ENCODE data around the gene POTEM.
"Not testable (repeated sequence)": the region's sequence is repeated elsewhere in the genome, so short reads cannot be mapped to it uniquely, and the experiment has no call there.

Gene POTEM

DNA sequence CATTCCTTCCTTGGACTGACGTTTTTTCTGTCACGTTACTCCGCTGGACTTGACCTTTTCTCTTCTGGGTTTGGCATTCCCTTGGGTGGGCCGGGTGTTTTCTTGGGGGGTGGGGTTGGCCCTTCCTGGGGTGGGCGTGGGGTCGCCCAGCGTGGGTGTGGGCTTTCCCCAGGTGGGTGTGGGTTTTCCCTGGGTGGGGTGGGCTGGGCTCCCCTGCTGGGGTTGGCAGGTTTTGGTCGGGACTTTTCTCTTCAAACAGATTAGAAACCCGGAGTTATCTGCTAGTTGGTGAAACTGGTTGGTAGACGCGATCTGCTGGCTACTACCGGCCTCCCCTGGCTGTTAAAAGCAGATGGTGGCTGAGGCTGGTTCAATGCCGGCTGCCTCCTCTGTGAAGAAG lies at the start of gene POTEM:
POTEM (plus strand) TSS at position 301 of the 400 bp plus-strand sequence; CDS start at position 353, 52 bp downstream.
- H3K4me3 ChIP-seq (replicated peaks in 1 of 2; ENCODE audit: low read depth in 2 of 2, low read length in 2 of 2); DNase-seq (ENCODE audit: low read depth in 2 of 2): not testable (repeated sequence)

DNA sequence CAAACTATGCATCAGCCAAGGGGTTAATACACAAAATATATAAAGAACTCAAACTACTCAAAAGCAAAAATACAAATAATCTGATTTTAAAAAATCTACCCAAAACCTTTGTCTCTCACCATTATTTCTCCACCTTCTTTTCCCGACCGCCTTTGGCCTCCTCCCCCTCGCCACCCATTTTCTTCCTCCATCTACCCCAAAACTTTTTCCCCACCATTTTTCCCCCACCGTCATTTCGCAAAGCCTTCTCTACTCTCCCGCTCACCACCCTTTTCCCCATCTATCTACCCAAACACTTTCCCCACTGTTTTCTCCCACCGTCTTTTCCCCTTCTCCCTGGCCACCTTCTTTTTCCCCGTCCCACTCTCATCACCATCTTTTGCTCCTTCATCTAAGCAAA lies 48.9 kb upstream of the POTEM start:
- H3K4me3 ChIP-seq (replicated peaks in 1 of 2; ENCODE audit: low read depth in 2 of 2, low read length in 2 of 2); DNase-seq (ENCODE audit: low read depth in 2 of 2): not testable (repeated sequence)

DNA sequence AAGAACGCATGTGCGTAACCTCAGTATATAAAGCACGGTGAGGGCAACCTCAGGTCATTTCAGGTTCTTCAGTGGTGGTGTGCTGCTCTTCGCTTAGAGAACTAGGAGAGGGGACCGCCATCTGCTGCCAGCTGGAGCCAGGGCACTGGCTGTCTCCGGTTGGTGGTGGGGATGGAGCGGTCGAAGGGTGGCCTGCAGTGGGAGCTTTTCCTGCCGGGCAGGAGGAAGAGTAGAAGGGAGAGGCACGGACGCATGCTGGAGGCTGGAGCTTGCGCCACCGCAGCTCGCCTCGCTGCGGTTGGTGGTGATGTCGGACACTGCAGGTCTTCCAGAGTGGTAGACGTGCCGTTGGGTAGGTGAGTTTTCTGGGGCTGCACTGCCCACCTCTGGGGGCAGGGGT lies 47.2 kb upstream of the POTEM start:
- DNase-seq (ENCODE audit: low read depth in 2 of 2); H3K4me3 ChIP-seq (replicated peaks in 1 of 2; ENCODE audit: low read depth in 2 of 2, low read length in 2 of 2): not testable (repeated sequence)

DNA sequence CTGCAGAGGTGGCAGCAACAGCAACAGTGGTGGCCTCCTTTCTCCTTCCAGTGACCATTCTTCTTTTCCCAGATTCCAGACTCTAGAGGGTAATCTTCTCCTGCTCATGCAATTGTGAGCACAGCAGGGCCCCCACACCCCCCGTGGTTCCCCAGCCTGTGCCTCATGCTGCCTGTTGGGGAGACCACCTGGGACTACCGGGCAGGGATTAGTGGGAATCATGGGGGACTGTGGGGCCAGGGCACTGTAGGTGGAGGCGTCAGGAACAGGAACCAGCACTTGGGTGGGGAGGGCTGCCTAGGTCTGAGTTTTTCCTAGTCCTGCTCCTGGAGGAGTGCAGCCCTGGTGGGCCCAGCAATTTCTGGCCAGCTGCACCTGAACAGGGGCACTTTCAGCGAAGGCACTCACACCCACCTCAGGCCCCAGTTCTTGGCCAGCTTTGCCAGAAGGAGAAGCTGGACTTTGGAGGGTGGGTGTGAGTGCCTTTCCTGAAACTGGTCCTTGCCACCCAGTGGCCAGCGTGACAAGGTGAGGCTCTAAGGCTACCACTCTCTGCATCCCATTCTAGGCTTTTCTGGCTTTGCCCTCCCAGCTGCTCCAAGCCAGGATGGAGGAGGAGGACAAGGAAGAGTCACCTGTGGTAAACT lies 46.1 kb upstream of the POTEM start:
- H3K4me3 ChIP-seq (replicated peaks in 1 of 2; ENCODE audit: low read depth in 2 of 2, low read length in 2 of 2); DNase-seq (ENCODE audit: low read depth in 2 of 2): not testable (repeated sequence)

DNA sequence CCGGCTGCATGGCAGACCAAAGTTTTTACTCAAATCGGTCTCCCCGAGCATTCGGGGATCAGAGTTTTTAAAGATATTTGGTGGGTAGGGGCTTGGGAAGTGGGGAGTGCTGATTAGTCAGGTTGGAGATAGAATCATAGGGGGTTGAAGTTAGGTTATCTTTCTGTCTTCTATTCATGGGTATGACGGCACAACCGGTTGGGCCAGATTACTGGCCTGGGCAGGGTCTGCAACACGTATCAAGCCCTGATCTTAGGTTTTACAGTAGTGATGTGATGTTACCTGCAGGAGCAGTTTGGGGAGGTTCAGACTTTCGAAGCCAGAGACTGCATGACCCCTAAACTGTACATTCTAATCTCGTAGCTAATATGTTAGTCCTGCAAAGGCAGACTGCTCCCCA lies 30.4 kb upstream of the POTEM start:
- DNase-seq (ENCODE audit: low read depth in 2 of 2); H3K4me3 ChIP-seq (replicated peaks in 1 of 2; ENCODE audit: low read depth in 2 of 2, low read length in 2 of 2): not testable (repeated sequence)

DNA sequence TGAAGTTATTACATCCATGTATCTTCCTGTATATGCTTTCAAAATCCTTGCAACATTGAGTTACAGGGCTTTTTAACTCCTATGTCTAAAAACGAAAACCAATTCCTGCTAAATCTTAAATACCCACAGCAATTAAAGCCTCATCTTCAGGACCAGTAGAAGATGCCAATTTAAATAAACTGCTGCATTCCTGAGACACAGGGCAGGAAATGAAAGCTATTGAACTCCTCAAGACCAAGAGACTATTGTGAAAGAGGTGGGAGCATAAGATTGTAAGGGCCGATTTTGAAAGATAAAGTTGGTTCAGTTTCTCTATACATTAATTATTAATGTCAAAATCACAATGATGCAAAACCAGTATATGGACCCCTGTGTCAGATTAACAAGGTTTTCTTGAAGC lies 28.5 kb upstream of the POTEM start:
- H3K4me3 ChIP-seq (replicated peaks in 1 of 2; ENCODE audit: low read depth in 2 of 2, low read length in 2 of 2); DNase-seq (ENCODE audit: low read depth in 2 of 2): not testable (repeated sequence)

DNA sequence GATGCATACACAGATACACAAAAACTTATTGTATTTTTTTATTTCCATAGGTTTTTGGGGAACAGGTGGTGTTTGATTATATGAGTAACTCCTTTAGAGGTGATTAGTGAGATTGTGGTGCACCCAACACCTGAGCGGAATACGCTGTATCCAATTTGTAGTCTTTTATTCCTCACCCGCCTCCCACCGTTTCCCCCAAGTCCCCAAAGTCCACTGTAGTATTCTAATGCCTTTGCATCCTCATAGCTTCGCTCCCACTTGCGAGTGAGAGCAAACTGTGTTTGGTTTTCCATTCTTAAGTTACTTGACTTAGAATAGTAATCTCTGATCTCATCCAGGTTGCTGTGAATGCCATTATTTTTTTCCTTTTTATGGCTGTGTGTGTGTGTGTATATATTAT lies 17.3 kb upstream of the POTEM start:
- not testable (repeated sequence) for DNase-seq (ENCODE audit: low read depth in 2 of 2); H3K4me3 ChIP-seq (replicated peaks in 1 of 2; ENCODE audit: low read depth in 2 of 2, low read length in 2 of 2)

DNA sequence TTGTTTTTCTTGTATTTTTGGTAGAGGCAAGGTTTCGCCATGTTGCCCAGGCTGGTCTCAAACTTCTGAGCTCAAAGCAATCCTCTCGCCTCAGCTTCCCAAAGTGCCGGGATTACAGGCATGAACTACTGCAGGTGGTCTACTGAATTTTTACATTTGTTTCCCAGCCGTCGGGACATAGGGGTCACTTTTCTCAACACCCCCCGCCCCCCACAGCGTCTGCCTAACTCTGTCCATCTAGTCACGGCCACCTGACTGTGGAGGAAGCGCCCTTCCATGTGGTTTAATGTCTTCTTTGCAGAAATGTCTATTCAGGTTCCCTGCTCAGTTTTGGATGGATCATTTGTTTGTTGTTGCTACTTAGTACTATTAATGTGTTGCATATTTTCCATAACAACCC lies 14.1 kb upstream of the POTEM start:
- H3K4me3 ChIP-seq (replicated peaks in 1 of 2; ENCODE audit: low read depth in 2 of 2, low read length in 2 of 2); DNase-seq (ENCODE audit: low read depth in 2 of 2): not testable (repeated sequence)

DNA sequence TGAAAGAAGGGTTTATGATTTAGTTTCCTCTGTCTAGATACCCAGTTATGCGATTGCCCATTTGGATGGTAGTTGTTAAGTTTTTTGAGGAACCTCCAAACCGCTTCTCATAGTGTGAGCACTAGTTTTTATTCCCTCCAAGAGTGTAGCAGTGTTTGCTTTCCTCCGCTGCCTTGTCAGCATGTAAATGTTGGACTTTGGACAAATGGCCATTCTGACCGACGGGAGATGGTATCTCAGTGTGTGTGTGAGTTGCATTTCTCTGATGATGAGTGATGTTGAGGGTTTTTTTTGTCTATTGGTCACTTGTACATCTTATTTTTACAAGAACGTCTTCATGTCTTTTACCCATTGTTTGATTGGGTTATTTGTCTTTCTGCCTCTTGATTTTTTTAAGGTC lies 11.4 kb upstream of the POTEM start:
- not testable (repeated sequence) for DNase-seq (ENCODE audit: low read depth in 2 of 2)

DNA sequence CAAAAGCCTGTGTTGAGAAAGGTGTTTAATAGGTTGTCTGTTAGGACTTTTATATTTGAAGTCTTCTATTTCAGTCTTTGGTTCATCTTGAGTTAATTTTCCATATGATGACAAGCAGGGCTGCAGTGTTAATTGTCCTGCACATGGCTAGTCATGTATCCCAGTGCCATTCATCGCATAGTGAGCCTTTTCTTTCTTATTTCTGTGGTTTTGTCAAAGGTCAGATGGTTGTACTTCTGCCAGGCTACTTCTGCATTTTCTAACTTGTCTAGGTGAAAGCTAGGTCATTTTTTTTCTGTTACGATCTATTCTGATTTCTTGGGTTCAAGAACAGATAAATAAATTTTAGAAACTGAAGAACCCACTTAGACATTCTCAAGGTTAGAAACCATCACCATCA lies 5.7 kb upstream of the POTEM start:
- not testable (repeated sequence) for DNase-seq (ENCODE audit: low read depth in 2 of 2); H3K4me3 ChIP-seq (replicated peaks in 1 of 2; ENCODE audit: low read depth in 2 of 2, low read length in 2 of 2)

More for the DNA sequence above, 11.4 kb upstream of the POTEM start:
- H3K4me3 ChIP-seq (replicated peaks in 1 of 2; ENCODE audit: low read depth in 2 of 2, low read length in 2 of 2), result not testable (repeated sequence)

DNA sequence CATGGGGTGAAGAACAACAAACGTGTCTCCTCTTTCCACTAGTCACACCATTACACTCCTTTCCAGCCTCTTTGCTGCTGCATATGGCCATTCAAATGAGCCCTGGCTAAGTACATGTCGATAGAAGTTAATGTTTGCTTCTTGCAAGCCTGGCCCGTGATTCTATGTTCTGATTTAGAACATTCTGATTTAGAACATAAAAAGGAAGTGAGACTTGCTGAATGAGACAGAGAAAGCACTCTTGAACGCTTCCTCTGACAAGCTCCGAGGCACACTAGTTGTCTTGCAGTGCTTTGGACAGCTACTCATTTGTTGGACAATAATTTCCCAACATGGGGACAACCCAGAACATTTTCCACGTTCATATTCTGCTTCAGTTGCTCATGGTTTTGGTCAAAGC lies 5.1 kb upstream of the POTEM start:
- not testable (repeated sequence) for DNase-seq (ENCODE audit: low read depth in 2 of 2); H3K4me3 ChIP-seq (replicated peaks in 1 of 2; ENCODE audit: low read depth in 2 of 2, low read length in 2 of 2)

DNA sequence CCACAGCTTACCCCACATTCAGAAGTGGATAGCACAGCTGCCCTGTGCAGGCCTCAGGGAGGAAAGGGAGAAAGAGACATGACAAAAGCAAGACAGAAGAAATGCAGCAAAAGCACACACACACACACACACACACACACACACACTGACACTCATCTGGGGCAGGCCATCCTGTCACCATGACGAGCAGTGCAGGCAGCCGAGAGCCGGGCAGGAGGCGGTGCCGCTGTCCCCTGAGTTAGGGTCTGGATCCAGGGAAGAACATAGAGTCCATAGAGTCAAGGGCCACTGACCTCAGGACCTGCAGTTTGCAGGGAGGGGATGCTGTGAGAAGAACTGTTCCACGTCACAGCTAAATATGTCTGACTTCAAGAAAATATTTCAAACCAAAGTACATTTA lies 4.0 kb upstream of the POTEM start:
- DNase-seq (ENCODE audit: low read depth in 2 of 2); H3K4me3 ChIP-seq (replicated peaks in 1 of 2; ENCODE audit: low read depth in 2 of 2, low read length in 2 of 2): not testable (repeated sequence)

DNA sequence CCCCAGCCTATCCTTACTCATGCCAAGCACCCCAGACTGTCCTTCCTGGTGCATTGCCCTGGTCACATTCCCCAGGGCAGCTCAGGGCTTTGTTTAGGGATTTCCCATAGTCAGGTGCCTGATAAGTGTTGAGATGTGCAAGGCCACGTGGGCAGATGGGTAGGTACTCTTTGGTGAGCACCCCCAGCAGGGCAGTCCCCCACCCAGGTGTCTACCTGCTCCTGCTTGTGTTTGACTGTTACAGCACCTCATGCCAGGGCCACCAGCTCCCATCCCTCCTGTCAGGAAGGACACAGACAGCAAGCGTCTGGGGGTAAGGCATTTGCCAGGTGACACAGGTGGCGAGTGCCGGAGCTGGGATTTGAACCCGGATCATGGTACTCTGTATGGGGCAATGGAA lies 2.4 kb upstream of the POTEM start:
- not testable (repeated sequence) for DNase-seq (ENCODE audit: low read depth in 2 of 2); H3K4me3 ChIP-seq (replicated peaks in 1 of 2; ENCODE audit: low read depth in 2 of 2, low read length in 2 of 2)

DNA sequence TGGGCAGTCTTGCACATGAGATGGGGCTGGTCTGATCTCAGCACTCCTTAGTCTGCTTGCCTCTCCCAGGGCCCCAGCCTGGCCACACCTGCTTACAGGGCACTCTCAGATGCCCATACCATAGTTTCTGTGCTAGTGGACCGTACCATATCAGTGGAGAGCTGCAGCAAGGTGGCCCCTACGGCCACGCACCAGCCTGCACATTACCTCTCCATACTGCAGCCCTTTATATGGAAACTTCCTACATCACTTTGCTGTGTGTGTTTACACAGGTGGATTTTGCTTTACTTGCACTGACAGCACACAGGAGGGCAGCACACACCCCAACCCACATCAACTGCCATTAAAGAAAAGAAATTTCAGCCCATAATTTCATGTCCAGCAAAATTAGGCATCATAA lies 35.3 kb downstream of the POTEM start:
- not testable (repeated sequence) for DNase-seq (ENCODE audit: low read depth in 2 of 2); H3K4me3 ChIP-seq (replicated peaks in 1 of 2; ENCODE audit: low read depth in 2 of 2, low read length in 2 of 2)

DNA sequence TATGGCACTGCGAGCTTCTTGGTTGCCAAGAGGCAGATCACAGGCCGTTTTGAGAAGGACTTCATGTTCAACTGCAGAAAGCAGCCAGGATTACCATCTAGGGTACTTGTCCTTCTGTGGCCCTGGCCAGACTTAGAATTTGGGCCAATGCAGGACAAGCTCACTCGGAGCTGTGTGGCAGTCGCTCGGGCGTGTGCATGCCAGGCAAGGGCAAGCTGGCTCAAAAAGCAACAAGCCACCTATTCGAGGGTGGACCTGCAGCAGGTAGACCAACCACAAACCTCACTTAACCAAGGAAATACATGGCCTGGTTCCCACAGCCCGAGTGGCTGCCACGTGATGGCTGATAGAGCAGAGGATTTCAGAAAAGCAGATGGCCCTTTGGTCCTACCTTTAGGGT lies 39.3 kb downstream of the POTEM start:
- H3K4me3 ChIP-seq (replicated peaks in 1 of 2; ENCODE audit: low read depth in 2 of 2, low read length in 2 of 2), result not testable (repeated sequence)

DNA sequence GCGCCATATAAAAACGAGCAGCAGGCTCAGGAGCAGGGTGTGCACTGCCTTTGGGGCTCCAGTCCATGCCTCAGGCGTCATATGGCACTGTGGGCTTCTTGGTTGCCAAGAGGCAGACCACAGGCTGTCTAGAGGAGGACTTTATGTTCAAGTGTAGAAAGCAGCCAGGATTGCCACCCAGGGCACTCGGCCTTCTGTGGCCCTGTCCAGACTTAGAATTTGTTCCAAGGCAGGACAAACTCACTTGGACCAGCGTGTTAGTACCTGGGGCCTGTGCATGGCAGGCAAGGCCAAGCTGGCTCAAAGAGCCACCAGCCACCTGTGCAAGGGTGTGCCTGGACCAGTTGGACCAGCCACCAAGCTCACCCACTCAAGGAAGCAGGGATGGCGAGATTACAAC lies 40.4 kb downstream of the POTEM start:
- DNase-seq (ENCODE audit: low read depth in 2 of 2), result not testable (repeated sequence)

More for the DNA sequence above, 39.3 kb downstream of the POTEM start:
- not testable (repeated sequence) for DNase-seq (ENCODE audit: low read depth in 2 of 2)

DNA sequence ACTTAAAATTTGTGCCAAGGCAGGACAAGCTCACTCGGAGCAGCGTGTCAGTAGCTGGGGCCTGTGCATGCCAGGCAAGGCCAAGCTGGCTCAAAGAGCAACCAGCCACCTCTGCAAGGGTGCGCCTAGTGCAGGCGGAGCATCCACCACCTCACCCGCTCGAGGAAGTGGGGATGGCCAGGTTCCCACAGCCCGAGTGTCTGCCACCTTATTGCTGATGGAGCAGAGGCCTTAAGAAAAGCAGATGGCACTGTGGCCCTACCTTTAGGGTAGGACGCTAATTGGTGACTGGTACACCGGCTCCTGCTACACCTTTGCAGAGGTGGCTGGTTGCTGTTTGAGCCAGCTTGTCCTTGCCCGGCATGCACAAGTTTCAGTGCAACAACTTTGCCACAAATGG lies 43.8 kb downstream of the POTEM start:
- not testable (repeated sequence) for DNase-seq (ENCODE audit: low read depth in 2 of 2); H3K4me3 ChIP-seq (replicated peaks in 1 of 2; ENCODE audit: low read depth in 2 of 2, low read length in 2 of 2)

More for the DNA sequence above, 40.4 kb downstream of the POTEM start:
- not testable (repeated sequence) for H3K4me3 ChIP-seq (replicated peaks in 1 of 2; ENCODE audit: low read depth in 2 of 2, low read length in 2 of 2)

DNA sequence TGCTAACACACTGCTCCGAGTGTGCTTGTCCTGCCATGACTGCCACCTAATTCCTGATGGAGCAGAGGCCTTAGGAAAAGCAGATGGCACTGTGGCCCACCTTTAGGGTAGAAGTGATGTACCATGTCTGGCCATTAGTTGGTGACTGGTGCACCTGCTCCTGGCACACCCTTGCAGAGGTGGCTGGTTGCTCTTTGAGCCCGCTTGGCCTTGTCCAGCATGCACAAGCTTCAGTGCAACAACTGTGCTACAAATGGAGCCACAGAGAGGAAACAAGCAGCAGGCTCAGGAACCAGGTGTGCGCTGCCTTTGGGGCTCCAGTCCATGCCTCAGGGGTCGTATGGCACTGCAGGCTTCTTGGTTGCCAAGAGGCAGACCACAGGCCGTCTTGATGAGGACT lies 44.5 kb downstream of the POTEM start:
- DNase-seq (ENCODE audit: low read depth in 2 of 2); H3K4me3 ChIP-seq (replicated peaks in 1 of 2; ENCODE audit: low read depth in 2 of 2, low read length in 2 of 2): not testable (repeated sequence)

DNA sequence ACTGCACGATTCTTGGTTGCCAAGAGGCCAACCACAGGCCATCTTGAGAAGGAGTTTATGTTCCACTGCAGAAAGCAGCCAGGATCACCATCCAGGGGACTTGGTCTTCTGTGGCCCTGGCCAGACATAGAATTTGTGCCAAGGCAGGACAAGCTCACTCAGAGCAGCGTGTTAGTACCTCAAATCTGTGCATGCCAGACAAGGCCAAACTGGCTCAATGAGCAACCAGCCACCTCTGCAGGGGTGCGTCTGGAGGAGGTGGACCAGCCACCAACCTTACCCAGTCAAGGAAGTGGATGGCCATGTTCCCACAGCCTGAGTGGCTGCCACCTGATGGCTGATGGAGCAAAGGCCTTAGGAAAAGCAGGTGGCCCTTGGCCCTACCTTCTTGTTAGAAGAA lies 48.0 kb downstream of the POTEM start:
- H3K4me3 ChIP-seq (replicated peaks in 1 of 2; ENCODE audit: low read depth in 2 of 2, low read length in 2 of 2); DNase-seq (ENCODE audit: low read depth in 2 of 2): not testable (repeated sequence)

DNA sequence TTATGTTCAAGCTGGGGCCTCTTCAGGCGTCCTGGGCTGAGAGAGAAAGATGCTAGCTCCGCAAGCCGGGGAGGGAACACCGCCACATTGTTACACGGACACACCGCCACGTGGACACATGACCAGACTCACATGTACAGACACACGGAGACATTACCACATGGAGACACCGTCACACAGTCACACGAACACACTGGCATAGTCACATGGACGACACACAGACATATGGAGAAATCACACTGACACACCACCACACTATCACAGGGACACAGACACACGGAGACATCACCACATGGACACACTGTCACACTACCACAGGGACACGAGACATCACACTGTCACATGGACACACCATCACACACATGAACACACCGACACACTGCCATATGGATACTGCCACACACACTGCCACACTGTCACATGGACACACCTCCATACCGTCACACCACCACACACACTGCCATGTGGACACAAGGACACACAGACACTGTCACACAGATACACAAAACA lies 57.9 kb downstream of the POTEM start:
- not testable (repeated sequence) for H3K4me3 ChIP-seq (replicated peaks in 1 of 2; ENCODE audit: low read depth in 2 of 2, low read length in 2 of 2); DNase-seq (ENCODE audit: low read depth in 2 of 2)
